Glutamatergic neuron (in vitro differentiated cells): ENCODE results near the gene CFAP77. TPM values are rescaled to one million over a fixed set of nuclear protein-coding genes. Genes with fewer than 3 reads are reported as not detected.

Source experiments
- DNase-seq: peaks from one replicate; pipeline ENCODE4 v3.0.0; 2022
- H3K27ac Mint-ChIP-seq: one replicate; pipeline ENCODE4 v1.8.0; 2020; ENCODE audit warnings: mild to moderate bottlenecking, mixed read lengths, inconsistent platforms; ENCODE audit not compliant: unreplicated experiment
- H3K27me3 Mint-ChIP-seq: one replicate; pipeline ENCODE4 v1.8.0; 2020; ENCODE audit warnings: mild to moderate bottlenecking, moderate library complexity, mixed read lengths, inconsistent platforms; ENCODE audit not compliant: unreplicated experiment
- H3K36me3 Mint-ChIP-seq: one replicate; pipeline ENCODE4 v1.8.0; 2020; ENCODE audit warnings: mild to moderate bottlenecking, mixed read lengths, inconsistent platforms; ENCODE audit not compliant: unreplicated experiment
- H3K4me1 Mint-ChIP-seq: one replicate; pipeline ENCODE4 v1.8.0; 2020; ENCODE audit warnings: mild to moderate bottlenecking, low read depth, mixed read lengths, inconsistent platforms; ENCODE audit not compliant: unreplicated experiment
- H3K4me3 Mint-ChIP-seq: one replicate; pipeline ENCODE4 v1.8.0; 2020; ENCODE audit warnings: mild to moderate bottlenecking, mixed read lengths, inconsistent platforms; ENCODE audit not compliant: unreplicated experiment
- H3K9me3 Mint-ChIP-seq: one replicate; pipeline ENCODE4 v1.8.0; 2020; ENCODE audit warnings: mild to moderate bottlenecking, moderate library complexity, mixed read lengths, inconsistent platforms; ENCODE audit not compliant: unreplicated experiment
- long read RNA-seq: library from polyadenylated mRNA; unstranded; transcript quantifications from one replicate; pipeline ENCODE4 v2.0.0, GENCODE V29; 2020; ENCODE audit not compliant: unreplicated experiment
- total RNA-seq: library from RNA; stranded (reverse); fragmentation: NEBNext Ultra II Directional; extraction: Animal tissue kit (Norgen Biotek cat#: 25700); gene quantifications from one replicate; pipeline ENCODE4 v1.2.1, GENCODE V29; 2021; ENCODE audit not compliant: unreplicated experiment
- TF ChIP-seq, protein P1 (sequence below): fragments of 200-600 bp; sonication (generic); IDR thresholded peaks from one replicate; pipeline ENCODE4 v1.5.0; 2021; ENCODE audit not compliant: partially characterized antibody, unreplicated experiment

CFAP77 gene
- total RNA-seq = not detected
- long read RNA-seq = 0 reads

DNA sequence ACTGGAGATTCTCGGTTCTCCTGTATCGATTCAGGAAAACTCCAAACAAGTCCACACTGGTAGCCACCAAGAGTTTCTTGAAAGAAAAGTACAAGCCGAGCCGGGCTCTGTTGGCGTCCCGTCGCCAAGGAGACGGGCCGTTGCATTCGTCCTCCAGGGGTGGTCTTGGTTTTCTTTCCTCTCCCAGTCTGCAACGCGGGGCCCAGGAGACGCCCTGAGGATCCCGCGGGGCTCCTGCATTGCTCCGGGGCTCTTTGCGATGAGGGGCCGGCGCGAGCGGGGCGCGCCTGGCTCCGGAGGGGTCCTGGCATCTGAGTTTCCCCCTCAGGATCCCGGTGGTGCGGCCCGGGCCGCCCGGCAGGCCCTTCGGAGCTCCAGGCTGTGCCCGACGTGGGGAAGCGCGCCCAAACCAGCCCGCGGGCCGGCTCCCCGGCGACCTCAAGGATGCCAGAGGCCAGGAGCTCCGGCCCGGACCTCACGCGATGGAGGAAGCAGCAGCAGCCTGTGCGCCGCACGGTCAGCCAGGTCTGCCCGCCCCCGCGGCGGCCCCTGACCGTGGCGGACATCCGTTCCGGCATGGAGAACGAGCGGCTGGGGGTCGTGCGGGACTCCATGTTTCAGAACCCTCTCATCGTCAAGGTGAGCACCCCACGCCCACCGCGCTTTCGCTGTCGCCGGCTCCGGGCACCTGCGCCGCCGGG lies at the start of gene CFAP77:
Gene CFAP77, plus strand, starts transcription at position 384 of the 701 bp plus-strand sequence. Its CDS starts 61 bp downstream, at position 445.
- peak; percentile 62 for DNase-seq
- Mint-ChIP-seq H3K27ac (no peak within 1 kb of the TSS), H3K36me3 (no peaks in the 10 kb centered on the region), H3K4me3 (peak within 1 kb of the TSS; percentile 59), H3K4me1 (peaks cover 13% of the 10 kb centered on the region), H3K27me3 (peaks cover 9% of the 10 kb centered on the region), H3K9me3 (peaks cover 1% of the 10 kb centered on the region)
- TF ChIP-seq, protein P1, sequence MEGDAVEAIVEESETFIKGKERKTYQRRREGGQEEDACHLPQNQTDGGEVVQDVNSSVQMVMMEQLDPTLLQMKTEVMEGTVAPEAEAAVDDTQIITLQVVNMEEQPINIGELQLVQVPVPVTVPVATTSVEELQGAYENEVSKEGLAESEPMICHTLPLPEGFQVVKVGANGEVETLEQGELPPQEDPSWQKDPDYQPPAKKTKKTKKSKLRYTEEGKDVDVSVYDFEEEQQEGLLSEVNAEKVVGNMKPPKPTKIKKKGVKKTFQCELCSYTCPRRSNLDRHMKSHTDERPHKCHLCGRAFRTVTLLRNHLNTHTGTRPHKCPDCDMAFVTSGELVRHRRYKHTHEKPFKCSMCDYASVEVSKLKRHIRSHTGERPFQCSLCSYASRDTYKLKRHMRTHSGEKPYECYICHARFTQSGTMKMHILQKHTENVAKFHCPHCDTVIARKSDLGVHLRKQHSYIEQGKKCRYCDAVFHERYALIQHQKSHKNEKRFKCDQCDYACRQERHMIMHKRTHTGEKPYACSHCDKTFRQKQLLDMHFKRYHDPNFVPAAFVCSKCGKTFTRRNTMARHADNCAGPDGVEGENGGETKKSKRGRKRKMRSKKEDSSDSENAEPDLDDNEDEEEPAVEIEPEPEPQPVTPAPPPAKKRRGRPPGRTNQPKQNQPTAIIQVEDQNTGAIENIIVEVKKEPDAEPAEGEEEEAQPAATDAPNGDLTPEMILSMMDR = no peak

DNA sequence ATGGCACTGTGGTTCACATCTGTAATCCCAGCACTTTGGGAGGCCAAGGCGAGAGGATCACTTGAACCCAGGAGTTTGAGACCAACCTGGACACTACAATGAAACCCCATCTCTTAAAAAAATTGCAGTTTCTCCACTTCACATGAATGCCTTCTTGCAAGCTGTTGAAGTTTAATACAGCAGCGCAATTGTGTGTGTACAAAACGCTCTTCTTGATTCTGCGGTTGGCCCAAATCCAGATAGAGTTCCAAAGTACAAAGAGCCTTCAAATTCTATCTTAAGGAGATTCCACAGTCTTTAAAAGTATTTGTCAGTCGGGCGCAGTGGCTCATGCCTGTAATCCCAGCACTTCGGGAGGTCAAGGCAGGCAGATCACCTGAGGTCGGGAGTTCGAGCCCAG lies 45.9 kb upstream of the CFAP77 start:
- Mint-ChIP-seq H3K9me3 (no peaks in the 10 kb centered on the region), H3K27ac (no peak overlapping the region), H3K4me1 (no peaks in the 10 kb centered on the region), H3K27me3 (no peaks in the 10 kb centered on the region), H3K36me3 (no peaks in the 10 kb centered on the region), H3K4me3 (no peak overlapping the region)
- no peak for DNase-seq
- TF ChIP-seq, protein P1 = no peak

DNA sequence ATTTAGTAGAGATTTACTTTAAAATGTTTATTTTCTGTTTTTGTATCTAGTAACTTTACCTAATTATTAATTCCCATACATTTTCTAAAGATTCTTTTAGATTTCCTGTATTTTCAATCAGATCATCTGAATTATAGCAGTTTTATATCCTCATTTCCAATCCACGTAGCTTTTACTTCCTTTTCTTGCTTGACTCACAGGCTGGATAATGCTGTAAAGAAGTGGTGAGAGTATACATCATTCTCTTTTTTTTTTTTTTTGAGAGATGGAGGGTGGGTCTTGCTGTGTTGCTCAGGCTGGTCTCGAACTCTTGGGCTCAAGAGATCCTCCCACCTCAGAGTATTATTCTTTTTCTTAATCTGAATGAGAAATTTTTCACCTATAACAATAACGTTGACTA lies 44.0 kb upstream of the CFAP77 start:
- Mint-ChIP-seq H3K36me3 (no peaks in the 10 kb centered on the region), H3K27me3 (no peaks in the 10 kb centered on the region), H3K27ac (no peak overlapping the region), H3K9me3 (no peaks in the 10 kb centered on the region), H3K4me1 (no peaks in the 10 kb centered on the region), H3K4me3 (no peak overlapping the region)
- TF ChIP-seq, protein P1 = no peak
- DNase-seq = no peak

DNA sequence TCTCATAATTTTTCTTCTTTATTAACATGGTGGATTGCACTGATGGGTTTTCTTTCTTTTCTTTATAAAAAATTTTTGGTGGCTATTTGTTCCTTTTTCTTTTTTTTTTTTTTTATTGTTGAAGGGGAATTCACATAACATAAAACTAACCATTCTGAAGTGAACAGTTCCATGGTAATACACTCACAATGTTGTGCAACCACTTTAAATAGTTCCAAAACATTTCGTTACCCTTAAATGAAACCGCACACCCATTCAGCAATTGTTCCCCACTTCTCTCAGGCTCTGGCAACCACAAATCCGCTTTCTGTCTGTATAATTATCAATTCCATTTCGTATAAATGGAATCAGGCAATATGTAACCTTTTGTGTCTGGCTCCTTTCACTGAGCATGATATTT lies 43.5 kb upstream of the CFAP77 start:
- H3K27me3 Mint-ChIP-seq = no peaks in the 10 kb centered on the region
- H3K27ac Mint-ChIP-seq = no peak overlapping the region
- no peaks in the 10 kb centered on the region for H3K36me3 Mint-ChIP-seq
- no peaks in the 10 kb centered on the region for H3K9me3 Mint-ChIP-seq
- no peak overlapping the region for H3K4me3 Mint-ChIP-seq
- TF ChIP-seq, protein P1 = no peak
- no peak for DNase-seq
- no peaks in the 10 kb centered on the region for H3K4me1 Mint-ChIP-seq

DNA sequence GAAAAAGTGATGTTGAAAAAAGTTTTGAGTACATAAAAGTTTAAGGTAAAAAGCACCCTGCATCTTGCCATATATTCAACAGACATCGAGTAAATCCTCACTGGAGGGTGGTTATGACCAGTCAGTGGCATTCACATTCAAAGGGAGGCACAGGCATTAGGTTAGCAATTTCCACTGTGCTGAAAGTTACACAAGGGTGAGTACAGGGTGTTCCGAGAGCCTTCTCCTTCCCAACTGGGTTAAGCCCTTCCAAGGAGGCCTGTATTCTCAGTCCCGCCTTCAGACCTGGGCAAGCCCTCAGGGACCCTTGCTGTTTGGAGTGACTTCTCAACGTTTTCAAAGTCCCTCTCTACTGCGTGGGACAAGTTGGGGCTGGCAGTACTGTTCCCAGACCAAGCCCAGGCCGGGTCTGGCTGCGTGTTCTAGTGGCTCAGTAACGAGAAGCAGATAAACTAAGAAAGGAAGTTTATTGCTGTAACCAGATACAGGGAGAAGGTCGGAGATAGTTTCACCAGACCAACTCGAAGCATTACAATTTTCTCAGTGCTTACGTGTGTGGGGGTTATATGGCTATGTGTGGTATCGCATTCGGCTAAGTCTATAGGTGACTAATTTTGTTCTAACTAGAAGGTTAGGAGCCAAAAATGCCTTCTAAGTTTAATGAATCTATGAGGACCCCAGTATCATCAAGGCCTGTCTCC lies 42.2 kb upstream of the CFAP77 start:
- no peaks in the 10 kb centered on the region for H3K36me3 Mint-ChIP-seq
- H3K27ac Mint-ChIP-seq = no peak overlapping the region
- no peaks in the 10 kb centered on the region for H3K9me3 Mint-ChIP-seq
- H3K4me3 Mint-ChIP-seq = no peak overlapping the region
- H3K27me3 Mint-ChIP-seq = no peaks in the 10 kb centered on the region
- H3K4me1 Mint-ChIP-seq = no peaks in the 10 kb centered on the region
- TF ChIP-seq, protein P1 = no peak
- no peak for DNase-seq
